Measurements from ENCODE around the gene KRTAP22-2.

Gene KRTAP22-2

GRCh38 chr21:30561957-30562356, 28.2 kb downstream of the KRTAP22-2 start:
- no peak for DNase-seq

GRCh38 chr21:30561264-30561895, 28.8 kb downstream of the KRTAP22-2 start, which contains the start of gene KRTAP19-7:
Gene KRTAP19-7, minus strand, starts transcription at chr21:30561314. Its CDS starts 25 bp downstream, at chr21:30561289.
- no peak for DNase-seq

GRCh38 chr21:30555095-30555494, 35.1 kb downstream of the KRTAP22-2 start:
- DNase-seq = no peak

- DNase-seq = no peak
These were observed 37.4 kb downstream of the KRTAP22-2 start for GRCh38 chr21:30552782-30553181.

- DNase-seq = no peak
These were observed 48.4 kb downstream of the KRTAP22-2 start, which contains the start of gene KRTAP19-6 for GRCh38 chr21:30541764-30542163. Gene KRTAP19-6, minus strand, starts transcription at chr21:30541864. Its CDS starts 31 bp downstream, at chr21:30541833.
